ENCODE measurements around the gene PLAAT5.
A peak's percentile ranks its signal among the peaks of the same experiment; 100 is the strongest.
"Not testable (repeated sequence)": the region's sequence is repeated elsewhere in the genome, so short reads cannot be mapped to it uniquely, and the experiment has no call there.

The PLAAT5 gene

GRCh38 chr11:63490551-63491239, at the start of gene PLAAT5:
TSS of gene PLAAT5 (minus strand) at chr11:63491167. CDS start at chr11:63491034, 133 bp downstream.
- no peak for DNase-seq (ENCODE audit: low spot score)

GRCh38 chr11:63537293-63538101, 46.5 kb upstream of the PLAAT5 start:
- DNase-seq (ENCODE audit: low spot score), result no peak

GRCh38 chr11:63536669-63537292, 45.8 kb upstream of the PLAAT5 start, which contains the start of gene PLAAT4:
TSS of gene PLAAT4 (plus strand) at chr11:63536808. CDS start at chr11:63536869, 61 bp downstream.
- DNase-seq (ENCODE audit: low spot score), result peak; percentile 76

GRCh38 chr11:63535734-63536133, 44.8 kb upstream of the PLAAT5 start:
- no peak for DNase-seq (ENCODE audit: low spot score)

- DNase-seq (ENCODE audit: low spot score), result no peak
Observed at GRCh38 chr11:63534895-63535461, 44.0 kb upstream of the PLAAT5 start.

- DNase-seq (ENCODE audit: low spot score), result no peak
Observed at GRCh38 chr11:63534076-63534475, 43.1 kb upstream of the PLAAT5 start.

- DNase-seq (ENCODE audit: low spot score), result no peak
Observed at GRCh38 chr11:63532799-63533475, 42.0 kb upstream of the PLAAT5 start.

GRCh38 chr11:63532117-63532516, 41.1 kb upstream of the PLAAT5 start:
- DNase-seq (ENCODE audit: low spot score), result no peak

- DNase-seq (ENCODE audit: low spot score), result not testable (repeated sequence)
Observed at GRCh38 chr11:63531074-63531792, 40.3 kb upstream of the PLAAT5 start.

GRCh38 chr11:63530021-63530420, 39.1 kb upstream of the PLAAT5 start:
- DNase-seq (ENCODE audit: low spot score), result no peak

- DNase-seq (ENCODE audit: low spot score), result not testable (repeated sequence)
Observed at GRCh38 chr11:63529373-63529772, 38.4 kb upstream of the PLAAT5 start.

GRCh38 chr11:63528729-63529278, 37.8 kb upstream of the PLAAT5 start:
- not testable (repeated sequence) for DNase-seq (ENCODE audit: low spot score)

GRCh38 chr11:63528156-63528555, 37.2 kb upstream of the PLAAT5 start:
- DNase-seq (ENCODE audit: low spot score), result not testable (repeated sequence)

- DNase-seq (ENCODE audit: low spot score), result no peak
Observed at GRCh38 chr11:63527667-63528066, 36.7 kb upstream of the PLAAT5 start.

- no peak for DNase-seq (ENCODE audit: low spot score)
Observed at GRCh38 chr11:63523151-63523550, 32.2 kb upstream of the PLAAT5 start.

GRCh38 chr11:63521896-63522295, 30.9 kb upstream of the PLAAT5 start:
- DNase-seq (ENCODE audit: low spot score), result no peak

GRCh38 chr11:63520606-63521170, 29.7 kb upstream of the PLAAT5 start:
- DNase-seq (ENCODE audit: low spot score), result no peak

GRCh38 chr11:63518548-63518947, 27.6 kb upstream of the PLAAT5 start:
- no peak for DNase-seq (ENCODE audit: low spot score)

GRCh38 chr11:63517156-63517555, 26.2 kb upstream of the PLAAT5 start:
- no peak for DNase-seq (ENCODE audit: low spot score)

GRCh38 chr11:63516109-63516508, 25.1 kb upstream of the PLAAT5 start:
- DNase-seq (ENCODE audit: low spot score), result no peak

Data from HuH-7 (cell line).